HepG2 (cell line): Measurements from ENCODE around the gene F7. TPM values are rescaled to one million over a fixed set of nuclear protein-coding genes. Genes with fewer than 3 reads are reported as not detected.

Experiments
- CAMTA2 ChIP-seq: sonication (generic); formaldehyde crosslinking; IDR thresholded peaks from 2 replicates; pipeline ENCODE4 v1.4.0; 2020; ENCODE audit warnings: mild to moderate bottlenecking, missing genetic modification reagents, borderline replicate concordance
- HHEX ChIP-seq: IDR thresholded peaks from 2 replicates; pipeline ENCODE4 v1.6.1; 2016; ENCODE audit warnings: control low read depth
- KMT2B ChIP-seq: IDR thresholded peaks from 2 replicates; pipeline ENCODE4 v1.6.1; 2016; ENCODE audit warnings: missing genetic modification reagents, missing compliant biosample characterization
- MIER2 ChIP-seq: IDR thresholded peaks from 2 replicates; pipeline ENCODE4 v1.6.1; 2016; ENCODE audit warnings: missing biosample characterization, missing genetic modification reagents
- NFE2 ChIP-seq: sonication (generic); formaldehyde crosslinking; IDR thresholded peaks from 2 replicates; pipeline ENCODE4 v1.4.0; 2020; ENCODE audit warnings: missing genetic modification reagents
- REPIN1 ChIP-seq: sonication (generic); formaldehyde crosslinking; IDR thresholded peaks from 2 replicates; pipeline ENCODE4 v1.8.0; 2022; ENCODE audit warnings: missing genetic modification reagents, low read depth, mild to moderate bottlenecking, borderline replicate concordance
- SP4 ChIP-seq: sonication (generic); formaldehyde crosslinking; IDR thresholded peaks from 2 replicates; pipeline ENCODE4 v1.8.1; 2023; ENCODE audit warnings: mild to moderate bottlenecking, missing genetic modification reagents
- ZFY ChIP-seq: sonication (generic); formaldehyde crosslinking; IDR thresholded peaks from 2 replicates; pipeline ENCODE4 v1.4.0; 2020; ENCODE audit warnings: missing genetic modification reagents
- ZKSCAN8 ChIP-seq: IDR thresholded peaks from 2 replicates; pipeline ENCODE4 v1.6.1; 2016; ENCODE audit warnings: borderline replicate concordance, missing genetic modification reagents, missing compliant biosample characterization
- ZNF20 ChIP-seq: sonication (generic); formaldehyde crosslinking; IDR thresholded peaks from 2 replicates; pipeline ENCODE4 v1.4.0; 2020; ENCODE audit warnings: mild to moderate bottlenecking, moderate library complexity, missing genetic modification reagents
- ZNF337 ChIP-seq: sonication (generic); formaldehyde crosslinking; IDR thresholded peaks from 2 replicates; pipeline ENCODE4 v1.5.1; 2020; ENCODE audit warnings: missing genetic modification reagents, low read depth, mild to moderate bottlenecking, borderline replicate concordance
- ZNF552 ChIP-seq: sonication (generic); formaldehyde crosslinking; IDR thresholded peaks from 2 replicates; pipeline ENCODE4 v1.9.0; 2022; ENCODE audit warnings: missing genetic modification reagents, mild to moderate bottlenecking, borderline replicate concordance
- ZNF672 ChIP-seq: sonication (generic); formaldehyde crosslinking; IDR thresholded peaks from 2 replicates; pipeline ENCODE4 v1.8.1; 2022; ENCODE audit warnings: missing genetic modification reagents
- polyA plus RNA-seq, 8 experiments: library from polyadenylated mRNA; depleted of rRNA in 3 of 8; stranded (reverse) in 7 of 8; unstranded in 1 of 8; fragments of >200 nt; fragmentation: Illumina TruSeq in 4 of 8; extraction: Trizol in 4 of 8; gene quantifications; 2 replicates each; pipeline versions ENCODE4 v1.2.1 to v1.2.3, GENCODE V29; 2011 to 2016; ENCODE audit warnings: low read depth in 4 of 8, missing spikeins in 1 of 8, mixed read lengths in 1 of 8; ENCODE audit not compliant: insufficient read depth in 1 of 8
- total RNA-seq, 5 experiments: library from RNA; depleted of rRNA; stranded (reverse); fragments of >200 nt; fragmentation: Illumina TruSeq; extraction: Trizol; gene quantifications; 2 replicates each; pipeline ENCODE4 v1.2.3, GENCODE V29; 2016; ENCODE audit warnings: low read depth in 1 of 5
- TF ChIP-seq, protein P1 (sequence below): sonication (generic); formaldehyde crosslinking; IDR thresholded peaks from 2 replicates; pipeline ENCODE4 v1.5.0; 2020; ENCODE audit warnings: missing genetic modification reagents, mild to moderate bottlenecking, borderline replicate concordance
- TF ChIP-seq, protein P2 (sequence below): sonication (generic); formaldehyde crosslinking; IDR thresholded peaks from 2 replicates; pipeline ENCODE4 v1.4.0; 2020; ENCODE audit warnings: missing genetic modification reagents, borderline replicate concordance
- TF ChIP-seq, protein P3 (sequence below): sonication (generic); formaldehyde crosslinking; IDR thresholded peaks from 2 replicates; pipeline ENCODE4 v1.5.1; 2020; ENCODE audit warnings: missing genetic modification reagents, mild to moderate bottlenecking, borderline replicate concordance
- TF ChIP-seq, protein P4 (sequence below): conservative IDR thresholded peaks from 2 replicates; pipeline ENCODE4 v1.6.1; 2018; ENCODE audit warnings: missing genetic modification reagents
- TF ChIP-seq, protein P5 (sequence below): sonication (generic); formaldehyde crosslinking; IDR thresholded peaks from 2 replicates; pipeline ENCODE4 v1.4.0; 2020; ENCODE audit warnings: low read depth, mild to moderate bottlenecking, missing genetic modification reagents
- TF ChIP-seq, protein P6 (sequence below): sonication (generic); formaldehyde crosslinking; IDR thresholded peaks from 2 replicates; pipeline ENCODE4; 2020; ENCODE audit warnings: missing genetic modification reagents, mild to moderate bottlenecking, borderline replicate concordance

The F7 gene
- total and polyA plus RNA-seq, 2 of the 13 experiments (the other 11 are each of a cell fraction or from before 2014, with no cell fraction given), result 12.6 to 26.5 TPM

DNA sequence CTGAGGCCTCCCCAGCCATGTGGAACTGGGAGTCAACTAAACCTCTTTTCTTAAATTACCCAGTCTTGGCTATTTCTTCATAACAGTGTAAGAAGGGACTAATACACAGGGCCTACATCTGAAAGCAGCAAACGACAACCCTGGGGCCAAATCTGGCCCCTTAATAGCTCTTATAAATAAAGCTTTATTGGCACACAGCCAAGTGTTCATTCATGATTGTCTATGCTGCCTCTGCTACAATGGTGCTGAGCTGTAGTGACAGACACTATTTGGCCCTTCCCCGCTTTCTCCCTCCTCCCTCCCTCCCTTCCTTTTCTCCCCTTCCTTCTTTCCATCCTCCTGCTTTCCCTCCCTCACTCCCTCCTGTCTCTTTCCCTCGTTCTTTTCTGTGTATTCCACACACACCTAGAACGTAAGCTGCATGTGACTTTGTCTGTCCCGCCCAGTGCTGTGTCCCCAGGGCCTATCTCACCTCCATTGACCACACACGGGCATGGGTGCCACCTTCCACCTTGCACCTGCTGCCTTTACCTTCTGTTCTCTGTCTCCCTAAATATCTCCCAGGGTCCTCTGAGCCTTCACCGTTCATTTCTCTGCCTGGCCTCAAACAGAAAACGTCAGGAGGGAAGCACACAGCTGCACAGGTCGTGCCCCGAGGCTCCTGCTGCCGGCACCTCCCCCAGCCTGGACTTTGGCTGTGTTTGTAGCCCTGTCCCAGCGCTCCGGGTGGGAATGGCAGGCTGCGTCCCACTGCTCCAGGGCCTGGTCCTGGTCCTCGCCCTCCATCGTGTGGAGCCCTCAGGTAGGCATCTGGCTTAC, 52.5 kb downstream of the F7 start, which contains the start of gene PROZ (continued):
- TF ChIP-seq, protein P1, sequence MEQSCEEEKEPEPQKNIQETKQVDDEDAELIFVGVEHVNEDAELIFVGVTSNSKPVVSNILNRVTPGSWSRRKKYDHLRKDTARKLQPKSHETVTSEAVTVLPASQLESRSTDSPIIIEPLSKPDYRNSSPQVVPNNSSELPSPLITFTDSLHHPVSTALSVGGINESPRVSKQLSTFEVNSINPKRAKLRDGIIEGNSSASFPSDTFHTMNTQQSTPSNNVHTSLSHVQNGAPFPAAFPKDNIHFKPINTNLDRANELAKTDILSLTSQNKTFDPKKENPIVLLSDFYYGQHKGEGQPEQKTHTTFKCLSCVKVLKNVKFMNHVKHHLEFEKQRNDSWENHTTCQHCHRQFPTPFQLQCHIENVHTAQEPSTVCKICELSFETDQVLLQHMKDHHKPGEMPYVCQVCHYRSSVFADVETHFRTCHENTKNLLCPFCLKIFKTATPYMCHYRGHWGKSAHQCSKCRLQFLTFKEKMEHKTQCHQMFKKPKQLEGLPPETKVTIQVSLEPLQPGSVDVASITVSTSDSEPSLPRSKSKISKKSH (CRISPR knock-in tag), result peak; percentile 50; the same call in 1 of the 2 replicates
- TF ChIP-seq, protein P2, sequence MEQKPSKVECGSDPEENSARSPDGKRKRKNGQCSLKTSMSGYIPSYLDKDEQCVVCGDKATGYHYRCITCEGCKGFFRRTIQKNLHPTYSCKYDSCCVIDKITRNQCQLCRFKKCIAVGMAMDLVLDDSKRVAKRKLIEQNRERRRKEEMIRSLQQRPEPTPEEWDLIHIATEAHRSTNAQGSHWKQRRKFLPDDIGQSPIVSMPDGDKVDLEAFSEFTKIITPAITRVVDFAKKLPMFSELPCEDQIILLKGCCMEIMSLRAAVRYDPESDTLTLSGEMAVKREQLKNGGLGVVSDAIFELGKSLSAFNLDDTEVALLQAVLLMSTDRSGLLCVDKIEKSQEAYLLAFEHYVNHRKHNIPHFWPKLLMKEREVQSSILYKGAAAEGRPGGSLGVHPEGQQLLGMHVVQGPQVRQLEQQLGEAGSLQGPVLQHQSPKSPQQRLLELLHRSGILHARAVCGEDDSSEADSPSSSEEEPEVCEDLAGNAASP (CRISPR knock-in tag), result peak; percentile 61; the same call in 1 of the 2 replicates
- TF ChIP-seq ZNF337 (CRISPR knock-in tag), result peak; percentile 80; the same call in 1 of the 2 replicates
- TF ChIP-seq, protein P3, sequence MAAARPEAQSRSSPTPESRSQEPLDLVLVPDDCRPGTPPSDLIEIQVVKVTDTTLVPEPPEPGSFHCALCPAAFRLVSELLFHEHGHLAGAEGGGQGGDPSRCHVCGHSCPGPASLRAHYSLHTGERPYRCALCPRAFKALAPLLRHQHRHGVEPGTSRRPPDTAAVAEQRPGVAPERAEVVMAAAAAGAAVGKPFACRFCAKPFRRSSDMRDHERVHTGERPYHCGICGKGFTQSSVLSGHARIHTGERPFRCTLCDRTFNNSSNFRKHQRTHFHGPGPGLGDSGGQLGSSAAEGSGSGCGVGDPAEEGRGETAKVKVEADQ (CRISPR knock-in tag), result no peak
- TF ChIP-seq SP4, result peak; percentile 62; the same call in 1 of the 2 replicates
- peak; percentile 70; the same call in 1 of the 2 replicates for TF ChIP-seq ZFY (CRISPR knock-in tag)
- 0 out of 2 replicates have a peak, but pooled peaks have one; percentile 39 for TF ChIP-seq ZKSCAN8 (CRISPR knock-in tag)
- no peak for TF ChIP-seq HHEX (CRISPR knock-in tag)
- 0 out of 2 replicates have a peak, but pooled peaks have one; percentile 20 for TF ChIP-seq MIER2 (CRISPR knock-in tag)
- no peak for TF ChIP-seq NFE2 (CRISPR knock-in tag)
- no peak for TF ChIP-seq CAMTA2 (CRISPR knock-in tag)
- peak; percentile 50; the same call in 1 of the 2 replicates for TF ChIP-seq KMT2B (CRISPR knock-in tag)
- no peak for TF ChIP-seq ZNF672 (CRISPR knock-in tag)
- TF ChIP-seq, protein P4, sequence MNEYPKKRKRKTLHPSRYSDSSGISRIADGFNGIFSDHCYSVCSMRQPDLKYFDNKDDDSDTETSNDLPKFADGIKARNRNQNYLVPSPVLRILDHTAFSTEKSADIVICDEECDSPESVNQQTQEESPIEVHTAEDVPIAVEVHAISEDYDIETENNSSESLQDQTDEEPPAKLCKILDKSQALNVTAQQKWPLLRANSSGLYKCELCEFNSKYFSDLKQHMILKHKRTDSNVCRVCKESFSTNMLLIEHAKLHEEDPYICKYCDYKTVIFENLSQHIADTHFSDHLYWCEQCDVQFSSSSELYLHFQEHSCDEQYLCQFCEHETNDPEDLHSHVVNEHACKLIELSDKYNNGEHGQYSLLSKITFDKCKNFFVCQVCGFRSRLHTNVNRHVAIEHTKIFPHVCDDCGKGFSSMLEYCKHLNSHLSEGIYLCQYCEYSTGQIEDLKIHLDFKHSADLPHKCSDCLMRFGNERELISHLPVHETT (CRISPR knock-in tag), result no peak
- TF ChIP-seq, protein P5, sequence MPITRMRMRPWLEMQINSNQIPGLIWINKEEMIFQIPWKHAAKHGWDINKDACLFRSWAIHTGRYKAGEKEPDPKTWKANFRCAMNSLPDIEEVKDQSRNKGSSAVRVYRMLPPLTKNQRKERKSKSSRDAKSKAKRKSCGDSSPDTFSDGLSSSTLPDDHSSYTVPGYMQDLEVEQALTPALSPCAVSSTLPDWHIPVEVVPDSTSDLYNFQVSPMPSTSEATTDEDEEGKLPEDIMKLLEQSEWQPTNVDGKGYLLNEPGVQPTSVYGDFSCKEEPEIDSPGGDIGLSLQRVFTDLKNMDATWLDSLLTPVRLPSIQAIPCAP (CRISPR knock-in tag), result no peak
- TF ChIP-seq ZNF20 (CRISPR knock-in tag), result no peak
- peak; percentile 85; the same call in 1 of the 2 replicates for TF ChIP-seq REPIN1 (CRISPR knock-in tag)
- TF ChIP-seq ZNF552 (CRISPR knock-in tag), result peak; percentile 85; the same call in 1 of the 2 replicates
- TF ChIP-seq, protein P6, sequence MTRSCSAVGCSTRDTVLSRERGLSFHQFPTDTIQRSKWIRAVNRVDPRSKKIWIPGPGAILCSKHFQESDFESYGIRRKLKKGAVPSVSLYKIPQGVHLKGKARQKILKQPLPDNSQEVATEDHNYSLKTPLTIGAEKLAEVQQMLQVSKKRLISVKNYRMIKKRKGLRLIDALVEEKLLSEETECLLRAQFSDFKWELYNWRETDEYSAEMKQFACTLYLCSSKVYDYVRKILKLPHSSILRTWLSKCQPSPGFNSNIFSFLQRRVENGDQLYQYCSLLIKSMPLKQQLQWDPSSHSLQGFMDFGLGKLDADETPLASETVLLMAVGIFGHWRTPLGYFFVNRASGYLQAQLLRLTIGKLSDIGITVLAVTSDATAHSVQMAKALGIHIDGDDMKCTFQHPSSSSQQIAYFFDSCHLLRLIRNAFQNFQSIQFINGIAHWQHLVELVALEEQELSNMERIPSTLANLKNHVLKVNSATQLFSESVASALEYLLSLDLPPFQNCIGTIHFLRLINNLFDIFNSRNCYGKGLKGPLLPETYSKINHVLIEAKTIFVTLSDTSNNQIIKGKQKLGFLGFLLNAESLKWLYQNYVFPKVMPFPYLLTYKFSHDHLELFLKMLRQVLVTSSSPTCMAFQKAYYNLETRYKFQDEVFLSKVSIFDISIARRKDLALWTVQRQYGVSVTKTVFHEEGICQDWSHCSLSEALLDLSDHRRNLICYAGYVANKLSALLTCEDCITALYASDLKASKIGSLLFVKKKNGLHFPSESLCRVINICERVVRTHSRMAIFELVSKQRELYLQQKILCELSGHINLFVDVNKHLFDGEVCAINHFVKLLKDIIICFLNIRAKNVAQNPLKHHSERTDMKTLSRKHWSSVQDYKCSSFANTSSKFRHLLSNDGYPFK (CRISPR knock-in tag), result peak; percentile 69
